Activated CD8-positive, alpha-beta T cell treated with anti-CD3 and anti-CD28 coated beads for 36 hours (primary cell): Measurements from ENCODE around the gene INTS1. TPM values are rescaled to one million over a fixed set of nuclear protein-coding genes. Genes with fewer than 3 reads are reported as not detected.

Experiments used
- ATAC-seq: fragments of 200-7000 bp; cut with Tn5 transposase; one replicate; pipeline ENCODE4 v1.10.0; 2021; ENCODE audit warnings: mild to moderate bottlenecking, moderate library complexity
- CTCF ChIA-PET: fragments of 350-600 bp; sonication (Branson Sonifier 250); formaldehyde crosslinking; loops from one replicate; lab custom pipeline; 2021; ENCODE audit warnings: antibody characterized with exemption; lab: Charles Lee
- POLR2A ChIA-PET: fragments of 350-600 bp; sonication (Branson Sonifier 250); formaldehyde crosslinking; loops from one replicate; lab custom pipeline; 2021; ENCODE audit warnings: antibody characterized with exemption; lab: Charles Lee
- DNase-seq: peaks from one replicate; pipeline ENCODE4 v3.0.0-alpha.2; 2020
- H3K27ac Mint-ChIP-seq: one replicate; pipeline ENCODE4 v1.8.0; 2021; ENCODE audit warnings: mild to moderate bottlenecking, mixed read lengths
- H3K27me3 Mint-ChIP-seq: one replicate; pipeline ENCODE4 v1.8.0; 2021; ENCODE audit warnings: mixed read lengths
- H3K36me3 Mint-ChIP-seq: one replicate; pipeline ENCODE4 v1.8.0; 2021; ENCODE audit warnings: low read depth, mixed read lengths
- H3K4me1 Mint-ChIP-seq: one replicate; pipeline ENCODE4 v1.8.0; 2021; ENCODE audit warnings: low read depth, mixed read lengths
- H3K4me3 Mint-ChIP-seq: one replicate; pipeline ENCODE4 v1.8.0; 2021; ENCODE audit warnings: mild to moderate bottlenecking, moderate library complexity, mixed read lengths
- H3K9me3 Mint-ChIP-seq: one replicate; pipeline ENCODE4 v1.8.0; 2021; ENCODE audit warnings: mixed read lengths
- CTCF ChIP-seq: fragments of 200-600 bp; IDR thresholded peaks from one replicate; pipeline ENCODE4 v1.8.0; 2022; ENCODE audit warnings: antibody characterized with exemption, mild to moderate bottlenecking
- intact Hi-C: fragments of 100-400 bp; cut with micrococcal nuclease; formaldehyde crosslinking; loops from one replicate; pipeline ENCODE4 v1.10.0; 2022
- total RNA-seq, 2 experiments: library from RNA; stranded (reverse); gene quantifications; one replicate each; pipeline ENCODE4 v1.2.3, GENCODE V29; 2021

Gene INTS1
- total RNA-seq, 2 experiments from 2014 or later: 100 to 103 TPM

- no peaks in the 10 kb centered on the region for H3K36me3 Mint-ChIP-seq
- POLR2A ChIA-PET: interaction anchor here (0.8 to 1.5 kb wide), 3 partner anchors 8 to 43 kb away, joined by 3 to 5 read pairs (median 4); partner anchors contain the start of gene INTS1
- peaks cover 31% of the 10 kb centered on the region for H3K4me1 Mint-ChIP-seq
- peak overlapping the region; percentile 17 for H3K4me3 Mint-ChIP-seq
- H3K27ac Mint-ChIP-seq: peak overlapping the region; percentile 81
- H3K9me3 Mint-ChIP-seq: no peaks in the 10 kb centered on the region
- TF ChIP-seq CTCF: no peak
- intact Hi-C loops: no loop called here
- ATAC-seq: peak; percentile 77
- H3K27me3 Mint-ChIP-seq: no peaks in the 10 kb centered on the region
- DNase-seq: peak; percentile 72
- CTCF ChIA-PET: interaction anchor here (1.1 kb wide), 1 partner anchor 39 kb away, joined by 3 read pairs; no protein-coding TSS in a partner anchor
These were observed 8.8 kb upstream of the INTS1 start for GRCh38 chr7:1512781-1513656.

DNA sequence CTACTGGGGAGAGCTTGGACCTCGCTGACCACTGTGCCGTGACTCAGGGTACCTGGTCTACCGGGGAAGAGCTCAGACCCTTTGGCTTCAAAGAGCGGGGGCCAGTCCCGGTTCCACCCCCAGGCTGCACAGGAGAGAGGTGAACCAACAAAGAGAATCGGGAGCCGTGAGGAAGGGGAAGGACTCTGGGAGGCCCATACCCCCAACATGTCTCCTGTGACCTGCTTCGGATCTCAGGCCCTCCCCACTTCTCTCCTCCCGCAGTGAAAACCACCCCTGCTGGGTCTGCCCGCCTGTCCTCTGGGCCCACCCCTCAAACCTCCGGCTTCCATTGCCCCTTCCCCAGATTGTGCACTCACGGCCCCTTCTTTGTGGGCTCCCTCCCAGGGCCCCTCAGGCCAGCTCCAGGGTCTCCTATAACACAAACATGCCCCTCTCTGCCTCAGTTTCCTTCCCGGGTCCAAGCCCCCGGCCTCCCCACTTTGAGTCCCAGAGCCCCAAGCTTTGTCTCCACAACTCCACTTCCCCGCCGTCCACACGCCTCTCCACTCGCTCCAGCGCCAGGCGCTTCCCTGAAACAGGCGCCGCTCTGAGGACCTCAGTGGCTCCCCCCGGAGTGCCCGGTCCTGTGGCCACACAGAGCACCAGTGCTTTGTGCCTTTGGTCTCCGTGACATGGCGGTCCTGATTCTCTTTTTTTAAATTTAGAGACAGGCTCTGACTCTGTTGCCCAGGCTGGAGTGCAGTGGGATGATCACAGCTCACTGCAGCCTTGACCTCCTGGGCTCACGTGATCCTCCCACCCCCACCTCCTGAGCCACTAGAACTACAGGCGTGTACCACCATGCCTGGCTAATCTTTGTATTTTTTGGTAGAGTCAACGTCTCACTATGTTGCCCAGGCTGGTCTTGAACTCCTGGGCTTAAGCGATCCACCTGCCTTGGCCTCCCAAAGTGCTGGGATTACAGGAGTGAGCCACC is 7.5 kb upstream of the INTS1 start:
- H3K4me1 Mint-ChIP-seq: peaks cover 35% of the 10 kb centered on the region
- no peak for ATAC-seq
- H3K9me3 Mint-ChIP-seq: no peaks in the 10 kb centered on the region
- intact Hi-C loops: no loop called here
- ChIA-PET POLR2A (no interaction called here), CTCF (no interaction called here)
- no peak overlapping the region for H3K4me3 Mint-ChIP-seq
- no peak for DNase-seq
- no peak overlapping the region for H3K27ac Mint-ChIP-seq
- no peaks in the 10 kb centered on the region for H3K27me3 Mint-ChIP-seq
- peaks cover 2% of the 10 kb centered on the region for H3K36me3 Mint-ChIP-seq
- no peak for TF ChIP-seq CTCF

GRCh38 chr7:1510780-1511154 is 6.6 kb upstream of the INTS1 start:
- no peaks in the 10 kb centered on the region for H3K27me3 Mint-ChIP-seq
- peaks cover 4% of the 10 kb centered on the region for H3K36me3 Mint-ChIP-seq
- H3K4me1 Mint-ChIP-seq: peaks cover 40% of the 10 kb centered on the region
- H3K27ac Mint-ChIP-seq: no peak overlapping the region
- POLR2A ChIA-PET: no interaction called here
- no peak for TF ChIP-seq CTCF
- intact Hi-C loops: no loop called here
- no peaks in the 10 kb centered on the region for H3K9me3 Mint-ChIP-seq
- CTCF ChIA-PET: no interaction called here
- H3K4me3 Mint-ChIP-seq: no peak overlapping the region
- DNase-seq: no peak
- ATAC-seq: no peak

- Mint-ChIP-seq H3K4me1 (peaks cover 43% of the 10 kb centered on the region), H3K9me3 (no peaks in the 10 kb centered on the region), H3K4me3 (peak overlapping the region; percentile 8), H3K27me3 (no peaks in the 10 kb centered on the region), H3K36me3 (peaks cover 7% of the 10 kb centered on the region), H3K27ac (no peak overlapping the region)
- ChIA-PET POLR2A (interaction anchor here (1.5 kb wide), 1 partner anchor 27 kb away, joined by 3 read pairs; no protein-coding TSS in a partner anchor), CTCF (no interaction called here)
- intact Hi-C loops: no loop called here
- ATAC-seq (no peak), DNase-seq (peak; percentile 23)
- TF ChIP-seq CTCF: no peak
These were observed 5.0 kb upstream of the INTS1 start for GRCh38 chr7:1509226-1509625.
